PC-3 (cell line): ENCODE measurements around the gene UBXN6.

Experiments used
- EZH2 ChIP-seq: fragments of 300-600 bp; sonication (generic); IDR thresholded peaks from one replicate; pipeline ENCODE4 v1.6.1; 2017; ENCODE audit warnings: antibody characterized with exemption, mild to moderate bottlenecking, low read length; ENCODE audit not compliant: unreplicated experiment
- EZH2phosphoT487 ChIP-seq: fragments of 300-600 bp; sonication (generic); IDR thresholded peaks from 2 replicates; pipeline ENCODE4 v1.6.1; 2018; ENCODE audit warnings: mild to moderate bottlenecking, antibody characterized with exemption, low read length, borderline replicate concordance
- TF ChIP-seq, protein P1 (sequence below): fragments of 300-600 bp; sonication (generic); conservative IDR thresholded peaks from 2 replicates; pipeline ENCODE4 v1.5.1; 2017; ENCODE audit warnings: antibody characterized with exemption, low read depth, mild to moderate bottlenecking, low read length

DNA sequence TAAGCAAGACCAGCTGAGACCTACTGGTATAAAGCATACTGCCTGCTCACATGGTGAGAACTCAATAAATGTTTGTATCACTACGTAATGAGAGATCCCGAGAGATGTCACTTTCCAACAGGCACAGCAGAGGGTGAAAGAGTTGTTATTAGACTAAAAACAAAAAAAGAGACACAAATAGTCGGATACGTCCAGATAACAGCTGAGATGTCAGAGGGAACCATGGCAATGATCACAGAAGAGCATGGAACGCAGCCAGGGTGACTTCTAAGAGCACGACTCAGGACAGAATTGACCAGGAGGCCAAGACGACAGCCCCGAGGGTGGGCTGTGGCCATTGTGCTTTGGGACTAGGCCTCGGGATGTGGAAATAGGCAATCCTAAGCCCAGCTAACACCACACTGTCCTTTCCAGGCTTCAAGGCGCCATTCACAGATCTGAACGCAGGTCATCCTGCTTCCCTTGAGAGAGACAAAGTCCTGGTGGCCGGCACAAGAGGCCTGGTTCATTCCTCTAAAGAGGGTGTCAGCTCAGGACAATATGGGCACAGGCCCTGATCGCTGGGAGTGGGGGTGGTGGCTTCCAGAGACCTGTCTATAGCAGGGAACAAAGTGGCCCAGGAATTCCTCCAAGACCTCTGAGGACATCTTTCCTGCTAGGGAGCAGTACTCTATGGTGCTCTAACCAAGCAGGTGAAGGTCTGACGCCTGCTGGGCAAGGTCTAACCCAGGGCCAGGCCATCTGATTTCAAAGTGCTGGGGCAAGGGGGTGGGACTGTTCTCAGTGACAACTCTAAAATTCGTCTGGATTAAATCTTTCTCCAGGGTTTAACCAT lies 60.4 kb downstream of the UBXN6 start:
- TF ChIP-seq, protein P1, sequence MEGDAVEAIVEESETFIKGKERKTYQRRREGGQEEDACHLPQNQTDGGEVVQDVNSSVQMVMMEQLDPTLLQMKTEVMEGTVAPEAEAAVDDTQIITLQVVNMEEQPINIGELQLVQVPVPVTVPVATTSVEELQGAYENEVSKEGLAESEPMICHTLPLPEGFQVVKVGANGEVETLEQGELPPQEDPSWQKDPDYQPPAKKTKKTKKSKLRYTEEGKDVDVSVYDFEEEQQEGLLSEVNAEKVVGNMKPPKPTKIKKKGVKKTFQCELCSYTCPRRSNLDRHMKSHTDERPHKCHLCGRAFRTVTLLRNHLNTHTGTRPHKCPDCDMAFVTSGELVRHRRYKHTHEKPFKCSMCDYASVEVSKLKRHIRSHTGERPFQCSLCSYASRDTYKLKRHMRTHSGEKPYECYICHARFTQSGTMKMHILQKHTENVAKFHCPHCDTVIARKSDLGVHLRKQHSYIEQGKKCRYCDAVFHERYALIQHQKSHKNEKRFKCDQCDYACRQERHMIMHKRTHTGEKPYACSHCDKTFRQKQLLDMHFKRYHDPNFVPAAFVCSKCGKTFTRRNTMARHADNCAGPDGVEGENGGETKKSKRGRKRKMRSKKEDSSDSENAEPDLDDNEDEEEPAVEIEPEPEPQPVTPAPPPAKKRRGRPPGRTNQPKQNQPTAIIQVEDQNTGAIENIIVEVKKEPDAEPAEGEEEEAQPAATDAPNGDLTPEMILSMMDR: no peak
- TF ChIP-seq EZH2 (no peak), EZH2phosphoT487 (no peak)
